ENCODE data around the gene ABHD12B.

DNA sequence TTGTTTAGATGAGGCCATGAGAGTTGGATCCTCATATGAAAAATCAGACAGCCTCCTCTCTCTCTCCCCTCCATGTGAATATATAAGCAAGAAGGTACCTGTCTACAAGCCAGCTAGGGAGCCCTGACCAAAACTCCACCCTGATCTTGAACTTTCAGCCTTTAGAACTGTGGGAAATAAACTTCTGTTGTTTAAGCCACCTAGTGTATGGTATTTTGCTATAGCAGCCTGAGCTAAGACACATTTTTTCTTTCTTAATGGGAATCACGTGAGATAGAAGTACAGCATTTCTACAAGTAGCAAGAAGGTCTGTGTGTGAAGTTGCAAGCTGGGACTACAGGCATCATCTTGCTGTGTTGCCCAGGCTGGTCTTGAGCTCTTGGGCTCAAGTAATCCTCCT lies 16.3 kb upstream of the ABHD12B start:
- TF ChIP-seq, protein P1, sequence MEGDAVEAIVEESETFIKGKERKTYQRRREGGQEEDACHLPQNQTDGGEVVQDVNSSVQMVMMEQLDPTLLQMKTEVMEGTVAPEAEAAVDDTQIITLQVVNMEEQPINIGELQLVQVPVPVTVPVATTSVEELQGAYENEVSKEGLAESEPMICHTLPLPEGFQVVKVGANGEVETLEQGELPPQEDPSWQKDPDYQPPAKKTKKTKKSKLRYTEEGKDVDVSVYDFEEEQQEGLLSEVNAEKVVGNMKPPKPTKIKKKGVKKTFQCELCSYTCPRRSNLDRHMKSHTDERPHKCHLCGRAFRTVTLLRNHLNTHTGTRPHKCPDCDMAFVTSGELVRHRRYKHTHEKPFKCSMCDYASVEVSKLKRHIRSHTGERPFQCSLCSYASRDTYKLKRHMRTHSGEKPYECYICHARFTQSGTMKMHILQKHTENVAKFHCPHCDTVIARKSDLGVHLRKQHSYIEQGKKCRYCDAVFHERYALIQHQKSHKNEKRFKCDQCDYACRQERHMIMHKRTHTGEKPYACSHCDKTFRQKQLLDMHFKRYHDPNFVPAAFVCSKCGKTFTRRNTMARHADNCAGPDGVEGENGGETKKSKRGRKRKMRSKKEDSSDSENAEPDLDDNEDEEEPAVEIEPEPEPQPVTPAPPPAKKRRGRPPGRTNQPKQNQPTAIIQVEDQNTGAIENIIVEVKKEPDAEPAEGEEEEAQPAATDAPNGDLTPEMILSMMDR (IDR thresholded peaks at IDR 0.05), result no peak
- TF ChIP-seq POLR2A (IDR thresholded peaks at IDR 0.05), result no peak

Data from lower leg skin (tissue), 3 donors.